Inferior parietal cortex (tissue), 1 donor: ENCODE measurements around the gene ZMYND8.

Experiments used
- DNase-seq: peaks from one replicate; pipeline ENCODE4 v3.0.0-alpha.2; 2016; ENCODE audit errors: extremely low spot score

The ZMYND8 gene

DNA sequence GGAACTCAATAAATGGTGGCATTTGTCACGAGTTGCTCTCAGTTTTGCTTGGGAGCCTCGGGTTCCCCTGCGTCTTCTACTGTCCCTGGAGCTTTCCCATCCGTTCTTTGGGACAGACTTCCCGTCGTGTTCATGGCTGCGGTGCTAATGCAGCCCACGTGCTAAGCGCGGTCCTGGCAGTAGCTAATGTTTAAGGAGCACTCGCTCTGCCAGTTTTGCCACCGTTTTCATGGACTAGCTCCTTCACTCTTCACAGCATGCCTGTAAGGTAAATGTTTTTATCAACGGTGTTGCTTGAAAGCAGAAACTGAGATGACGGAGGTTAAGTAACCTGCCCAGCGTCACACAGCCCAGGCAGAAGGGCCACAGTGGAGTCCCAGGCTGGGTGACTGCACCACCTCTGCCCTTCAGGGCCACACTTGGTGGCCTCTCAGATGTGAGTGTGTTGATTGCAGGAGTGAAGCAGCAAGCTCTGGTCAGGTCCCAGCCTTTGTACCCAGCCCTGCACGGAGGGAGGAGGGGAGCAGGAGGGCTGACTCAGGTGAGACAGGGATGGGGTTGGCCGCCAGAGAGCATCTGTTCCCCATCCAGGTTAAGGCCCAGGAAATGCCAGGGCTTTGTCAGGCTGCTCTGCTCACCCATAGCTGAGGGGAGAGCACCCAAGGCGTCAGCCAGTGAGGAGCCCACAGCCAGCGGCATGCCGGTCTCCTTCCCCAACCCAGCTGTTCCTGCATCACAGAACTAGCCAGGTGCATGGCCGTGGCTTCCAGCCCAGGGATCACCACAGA lies 181.8 kb downstream of the ZMYND8 start:
- no peak for DNase-seq

- DNase-seq, result no peak
Observed at GRCh38 chr20:47173596-47174216, 182.8 kb downstream of the ZMYND8 start.

GRCh38 chr20:47172579-47172978 lies 183.9 kb downstream of the ZMYND8 start:
- DNase-seq, result no peak

GRCh38 chr20:47167846-47168245 lies 188.7 kb downstream of the ZMYND8 start:
- no peak for DNase-seq

DNA sequence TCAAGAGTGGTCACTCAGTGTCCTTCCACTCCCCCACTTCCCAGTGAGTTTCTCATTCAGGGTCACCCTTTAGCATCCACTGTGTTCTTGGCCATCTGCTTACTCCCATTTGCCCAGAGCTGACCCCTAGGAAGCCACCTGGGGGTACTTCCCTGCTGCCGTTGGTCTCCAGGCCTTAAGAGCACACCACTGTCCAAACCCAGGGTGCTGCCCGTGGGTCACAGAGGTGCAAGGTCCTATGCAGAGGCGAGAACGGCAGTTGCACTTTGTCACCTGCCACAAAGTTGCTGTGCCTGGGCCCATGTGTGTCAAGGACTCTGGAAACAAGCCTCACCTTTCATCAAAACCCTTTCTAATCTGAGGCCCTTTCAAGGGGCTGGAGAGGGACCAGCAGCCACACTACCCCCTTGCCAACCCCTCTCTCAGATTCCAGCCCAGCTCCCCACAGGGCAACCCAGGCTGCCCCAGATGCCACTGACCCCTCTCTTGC lies 191.1 kb downstream of the ZMYND8 start:
- DNase-seq, result no peak

DNA sequence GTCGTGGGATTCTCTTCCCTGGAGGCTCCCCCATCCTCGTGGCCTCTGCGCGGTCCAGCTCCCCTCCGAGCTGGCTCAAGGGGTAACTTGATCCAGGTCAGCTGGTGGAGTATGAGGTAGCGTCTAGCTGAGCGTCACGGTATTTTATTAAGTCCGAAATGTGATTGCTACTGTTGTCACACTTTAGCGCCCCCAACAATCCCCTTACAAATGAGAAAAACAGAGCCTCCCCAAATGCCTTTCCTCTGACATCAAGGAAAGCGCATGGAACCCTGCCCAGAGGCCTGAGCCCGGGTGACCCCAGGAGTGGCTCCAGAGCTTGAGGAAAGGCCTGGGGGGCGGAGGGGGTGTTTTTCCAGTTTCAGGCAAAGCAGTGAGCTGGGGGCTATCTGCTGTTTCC lies 192.4 kb downstream of the ZMYND8 start:
- no peak for DNase-seq

- DNase-seq, result no peak
Observed at GRCh38 chr20:47161411-47161810, 195.1 kb downstream of the ZMYND8 start.

DNA sequence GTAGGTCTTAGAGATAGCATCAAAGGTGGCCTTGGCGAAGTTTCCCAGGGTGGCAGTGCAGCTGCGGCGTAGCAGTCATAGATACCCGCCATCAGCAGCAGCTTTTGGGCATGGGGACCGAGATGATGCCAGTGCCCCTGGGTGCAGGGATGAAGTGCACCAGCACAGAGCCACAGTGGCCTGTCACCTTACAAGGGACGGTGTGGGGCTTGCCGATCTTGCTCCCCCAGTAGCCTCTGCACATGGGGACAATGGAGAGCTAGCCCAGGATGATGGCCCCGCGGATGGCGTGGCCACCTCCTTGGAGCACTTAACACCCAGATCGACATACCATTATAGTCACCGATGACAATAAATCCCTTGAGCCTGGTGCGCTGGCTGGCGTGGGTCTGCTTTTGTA lies 195.5 kb downstream of the ZMYND8 start:
- DNase-seq, result no peak

GRCh38 chr20:47160240-47160639 lies 196.3 kb downstream of the ZMYND8 start:
- DNase-seq, result no peak
